Parathyroid adenoma (tissue), 2 donors: Measurements from ENCODE around the gene GNB2.
"Not testable (repeated sequence)": the region's sequence is repeated elsewhere in the genome, so short reads cannot be mapped to it uniquely, and the experiment has no call there.

ENCODE experiments used
- H2AFZ ChIP-seq: fragments of 300-600 bp; sonication (generic); one replicate; pipeline ENCODE4 v1.7.0; 2017; ENCODE audit warnings: antibody characterized with exemption, mild to moderate bottlenecking
- H3K27ac ChIP-seq: fragments of 300-600 bp; sonication (generic); one replicate; pipeline ENCODE4 v1.7.0; 2017
- H3K27me3 ChIP-seq: fragments of 300-600 bp; sonication (generic); one replicate; pipeline ENCODE4 v1.7.0; 2017; ENCODE audit warnings: low read length; ENCODE audit not compliant: control insufficient read depth, insufficient read depth
- H3K36me3 ChIP-seq: fragments of 300-600 bp; sonication (generic); one replicate; pipeline ENCODE4 v1.7.0; 2017; ENCODE audit warnings: low read length; ENCODE audit not compliant: control insufficient read depth, insufficient read depth
- H3K4me1 ChIP-seq: fragments of 300-600 bp; sonication (generic); one replicate; pipeline ENCODE4 v1.7.0; 2017; ENCODE audit warnings: control low read depth
- H3K4me2 ChIP-seq: fragments of 300-600 bp; sonication (generic); one replicate; pipeline ENCODE4 v1.7.0; 2017; ENCODE audit warnings: low read length
- H3K4me3 ChIP-seq: fragments of 300-600 bp; sonication (generic); one replicate; pipeline ENCODE4 v1.7.0; 2017; ENCODE audit warnings: low read depth, low read length
- H3K79me2 ChIP-seq: fragments of 300-600 bp; sonication (generic); one replicate; pipeline ENCODE4 v1.7.0; 2017; ENCODE audit warnings: control low read depth
- H3K9ac ChIP-seq: fragments of 300-600 bp; sonication (generic); one replicate; pipeline ENCODE4 v1.7.0; 2017; ENCODE audit warnings: mild to moderate bottlenecking
- H3K9me3 ChIP-seq: fragments of 300-600 bp; sonication (generic); one replicate; pipeline ENCODE4 v1.7.0; 2017; ENCODE audit warnings: low read length; ENCODE audit not compliant: control insufficient read depth
- CTCF ChIP-seq: fragments of 300-600 bp; sonication (generic); IDR thresholded peaks from one replicate; pipeline ENCODE4 v1.7.0; 2017; ENCODE audit warnings: antibody characterized with exemption, mild to moderate bottlenecking
- donor health status: primary hyperparathyroidism.

Gene GNB2

DNA sequence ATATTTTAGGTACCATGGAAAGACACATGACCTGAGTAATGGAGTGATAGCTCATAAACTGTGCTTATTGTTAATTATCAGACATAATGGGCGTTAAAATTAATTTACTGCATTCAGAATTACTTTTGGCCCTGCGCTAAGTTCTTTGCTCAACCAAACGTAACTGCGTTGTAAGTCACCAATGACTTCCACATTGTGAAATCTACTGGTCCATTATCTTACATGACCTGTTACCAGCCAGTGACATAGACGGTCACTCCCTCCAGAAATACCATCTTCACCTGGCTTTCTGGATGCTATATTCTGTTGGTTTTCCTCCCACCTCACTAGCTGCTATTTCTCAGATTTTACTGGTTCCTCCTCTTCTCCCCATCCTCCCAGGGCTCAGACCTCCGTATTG, 25.5 kb downstream of the GNB2 start:
- Histone ChIP-seq H3K27me3 (no peaks in the 10 kb centered on the region), H3K9ac (no peak overlapping the region), H3K4me1 (no peaks in the 10 kb centered on the region), H3K36me3 (no peaks in the 10 kb centered on the region), H3K4me3 (no peak overlapping the region), H3K9me3 (no peaks in the 10 kb centered on the region), H3K27ac (no peak overlapping the region), H3K4me2 (no peak overlapping the region), H2AFZ (no peak overlapping the region), H3K79me2 (no peaks in the 10 kb centered on the region)
- no peak for TF ChIP-seq CTCF

- not testable (repeated sequence) for H3K9me3 ChIP-seq, H3K9ac ChIP-seq, H3K27ac ChIP-seq, H3K79me2 ChIP-seq, H3K36me3 ChIP-seq, H3K4me3 ChIP-seq, H3K4me1 ChIP-seq, H2AFZ ChIP-seq, H3K4me2 ChIP-seq, H3K27me3 ChIP-seq
These were observed 27.5 kb downstream of the GNB2 start for GRCh38 chr7:100701089-100701488.

DNA sequence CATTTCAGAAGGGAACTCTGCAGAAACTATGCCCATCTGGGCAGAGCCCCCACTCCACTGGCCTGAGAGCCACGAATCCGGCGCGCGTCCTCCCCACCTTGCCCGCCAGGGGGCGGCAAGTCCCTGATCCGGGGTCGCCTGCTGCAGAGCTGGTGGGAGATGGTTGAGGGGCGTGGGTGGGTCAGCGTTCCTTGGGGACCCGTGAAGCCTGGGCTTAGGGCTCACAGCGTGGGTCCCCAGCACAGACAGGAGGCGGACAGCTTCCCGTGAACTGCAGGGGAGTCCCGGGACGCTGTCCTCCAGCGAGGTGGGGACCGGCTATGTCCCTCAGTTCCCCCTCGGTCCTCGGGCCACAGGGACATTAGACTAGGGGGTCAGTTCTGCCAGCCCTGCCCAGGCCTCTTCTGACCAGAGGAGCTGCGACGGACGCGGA, 31.8 kb downstream of the GNB2 start:
- peak overlapping the region; percentile 96 for H3K9ac ChIP-seq
- H3K27me3 ChIP-seq, result no peaks in the 10 kb centered on the region
- peak; percentile 97 for TF ChIP-seq CTCF
- H3K79me2 ChIP-seq, result no peaks in the 10 kb centered on the region
- no peaks in the 10 kb centered on the region for H3K9me3 ChIP-seq
- peaks cover 5% of the 10 kb centered on the region for H3K4me1 ChIP-seq
- H3K4me2 ChIP-seq, result peak overlapping the region; percentile 87
- H3K27ac ChIP-seq, result peak overlapping the region; percentile 89
- peak overlapping the region; percentile 99 for H3K4me3 ChIP-seq
- H2AFZ ChIP-seq, result peak overlapping the region; percentile 98
- H3K36me3 ChIP-seq, result no peaks in the 10 kb centered on the region

GRCh38 chr7:100705753-100706671, 32.5 kb downstream of the GNB2 start, which contains the start of gene POP7:
Gene POP7, plus strand, starts transcription at chr7:100706121. Its CDS starts 710 bp downstream, at chr7:100706831.
- H3K4me2 ChIP-seq, result peak within 1 kb of the TSS; percentile 93
- H3K79me2 ChIP-seq, result no peaks in the 10 kb centered on the region
- peak within 1 kb of the TSS; percentile 96 for H3K9ac ChIP-seq
- no peaks in the 10 kb centered on the region for H3K9me3 ChIP-seq
- peak within 1 kb of the TSS; percentile 98 for H2AFZ ChIP-seq
- peak within 1 kb of the TSS; percentile 89 for H3K27ac ChIP-seq
- TF ChIP-seq CTCF, result no peak
- peak within 1 kb of the TSS; percentile 99 for H3K4me3 ChIP-seq
- H3K36me3 ChIP-seq, result no peaks in the 10 kb centered on the region
- no peaks in the 10 kb centered on the region for H3K27me3 ChIP-seq
- peaks cover 5% of the 10 kb centered on the region for H3K4me1 ChIP-seq

DNA sequence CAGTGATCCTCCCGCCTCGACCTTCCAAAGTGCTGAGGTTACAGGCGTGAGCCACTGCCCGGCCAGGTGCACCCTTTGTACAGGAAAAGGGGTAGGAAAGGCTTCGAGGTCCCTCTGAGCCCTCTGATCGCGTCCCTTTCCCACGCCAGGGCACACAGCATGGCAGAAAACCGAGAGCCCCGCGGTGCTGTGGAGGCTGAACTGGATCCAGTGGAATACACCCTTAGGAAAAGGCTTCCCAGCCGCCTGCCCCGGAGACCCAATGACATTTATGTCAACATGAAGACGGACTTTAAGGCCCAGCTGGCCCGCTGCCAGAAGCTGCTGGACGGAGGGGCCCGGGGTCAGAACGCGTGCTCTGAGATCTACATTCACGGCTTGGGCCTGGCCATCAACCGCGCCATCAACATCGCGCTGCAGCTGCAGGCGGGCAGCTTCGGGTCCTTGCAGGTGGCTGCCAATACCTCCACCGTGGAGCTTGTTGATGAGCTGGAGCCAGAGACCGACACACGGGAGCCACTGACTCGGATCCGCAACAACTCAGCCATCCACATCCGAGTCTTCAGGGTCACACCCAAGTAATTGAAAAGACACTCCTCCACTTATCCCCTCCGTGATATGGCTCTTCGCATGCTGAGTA, 33.3 kb downstream of the GNB2 start:
- Histone ChIP-seq H3K36me3 (no peaks in the 10 kb centered on the region), H3K4me1 (peaks cover 5% of the 10 kb centered on the region), H3K4me2 (peak overlapping the region; percentile 93), H3K4me3 (peak overlapping the region; percentile 99), H3K27ac (peak overlapping the region; percentile 89), H3K9me3 (no peaks in the 10 kb centered on the region), H3K79me2 (no peaks in the 10 kb centered on the region), H2AFZ (peak overlapping the region; percentile 98), H3K9ac (peak overlapping the region; percentile 96), H3K27me3 (no peaks in the 10 kb centered on the region)
- no peak for TF ChIP-seq CTCF
